GM12892 (cell line): ENCODE data around the gene ANKMY1.

ENCODE experiments used
- POLR2A ChIP-seq: IDR thresholded peaks from 2 replicates; pipeline ENCODE4 v1.6.1; 2011; ENCODE audit warnings: low read depth, low read length, control low read depth
- POLR2AphosphoS5 ChIP-seq: IDR thresholded peaks from 2 replicates; pipeline ENCODE4 v1.6.1; 2011; ENCODE audit warnings: low read depth, low read length, control low read depth

- no peak for TF ChIP-seq POLR2AphosphoS5
- no peak for TF ChIP-seq POLR2A
Measured at GRCh38 chr2:240467149-240467642, 90.6 kb downstream of the ANKMY1 start.
